GM21825 (cell line): ENCODE data around the gene SLC9C2.
A peak's percentile ranks its signal among the peaks of the same experiment; 100 is the strongest.
"Not testable (repeated sequence)": the region's sequence is repeated elsewhere in the genome, so short reads cannot be mapped to it uniquely, and the experiment has no call there.

Experiments
- ATAC-seq: cut with Tn5 transposase; IDR thresholded peaks from one replicate; pipeline ENCODE4 v1.9.1; 2021; ENCODE audit warnings: mild to moderate bottlenecking, moderate library complexity; ENCODE audit not compliant: unreplicated experiment

The SLC9C2 gene

DNA sequence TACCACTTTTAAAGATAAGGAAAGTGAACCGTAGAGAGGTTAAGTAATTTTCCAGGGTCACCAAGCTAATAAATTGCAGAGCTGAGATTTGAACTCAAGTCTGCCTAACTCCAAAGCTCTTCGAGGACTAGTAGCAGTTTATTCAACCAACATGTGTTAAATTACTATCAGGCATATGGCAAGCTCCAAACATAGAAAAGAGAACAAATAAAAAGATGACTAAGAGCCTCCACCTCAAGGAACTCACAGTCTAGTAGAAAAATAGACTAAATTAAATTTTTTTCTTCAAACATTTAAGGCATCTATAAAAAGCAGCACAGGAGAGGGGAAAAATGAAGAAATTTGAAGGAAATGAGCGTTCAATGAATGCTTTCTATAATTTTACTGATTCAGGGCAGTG, 22.2 kb downstream of the SLC9C2 start:
- ATAC-seq = no peak

DNA sequence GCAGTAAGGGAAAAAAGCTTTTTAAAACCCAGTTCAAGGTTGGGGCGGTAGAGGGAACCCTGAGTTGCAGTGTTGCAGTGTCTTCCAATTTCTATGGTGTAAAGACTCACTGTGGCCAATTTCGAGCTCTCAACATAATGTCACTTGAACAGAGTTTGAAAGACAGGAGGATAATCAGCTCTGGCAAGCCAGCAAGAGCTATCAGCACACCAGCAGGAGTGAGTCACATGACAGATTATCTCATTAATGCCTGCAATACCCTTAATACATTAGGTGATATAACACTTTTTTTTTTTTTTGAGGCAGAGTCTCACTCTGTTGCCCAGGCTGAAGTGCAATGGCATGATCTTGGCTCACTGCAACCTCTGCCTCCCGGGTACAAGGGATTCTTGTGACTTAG, 22.8 kb downstream of the SLC9C2 start:
- no peak for ATAC-seq

DNA sequence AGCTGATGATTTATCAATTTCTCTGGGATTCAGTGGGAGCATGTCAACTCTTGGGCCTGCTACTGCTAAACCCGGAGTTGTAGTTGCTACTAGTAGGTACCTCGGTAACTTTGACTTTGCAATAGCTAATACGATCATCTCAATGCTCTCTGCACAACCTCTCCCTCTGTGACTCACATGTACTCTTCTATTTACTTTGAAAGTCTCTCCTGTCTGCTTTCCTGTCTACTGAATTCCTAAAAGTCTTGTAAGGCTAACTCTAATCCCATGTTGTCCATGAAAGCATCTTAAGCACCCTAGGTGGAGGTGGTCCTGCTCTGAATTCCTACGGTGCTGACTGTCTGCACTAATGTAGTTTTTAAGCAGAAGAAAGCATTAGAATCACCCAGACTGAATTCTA, 29.3 kb downstream of the SLC9C2 start:
- no peak for ATAC-seq

DNA sequence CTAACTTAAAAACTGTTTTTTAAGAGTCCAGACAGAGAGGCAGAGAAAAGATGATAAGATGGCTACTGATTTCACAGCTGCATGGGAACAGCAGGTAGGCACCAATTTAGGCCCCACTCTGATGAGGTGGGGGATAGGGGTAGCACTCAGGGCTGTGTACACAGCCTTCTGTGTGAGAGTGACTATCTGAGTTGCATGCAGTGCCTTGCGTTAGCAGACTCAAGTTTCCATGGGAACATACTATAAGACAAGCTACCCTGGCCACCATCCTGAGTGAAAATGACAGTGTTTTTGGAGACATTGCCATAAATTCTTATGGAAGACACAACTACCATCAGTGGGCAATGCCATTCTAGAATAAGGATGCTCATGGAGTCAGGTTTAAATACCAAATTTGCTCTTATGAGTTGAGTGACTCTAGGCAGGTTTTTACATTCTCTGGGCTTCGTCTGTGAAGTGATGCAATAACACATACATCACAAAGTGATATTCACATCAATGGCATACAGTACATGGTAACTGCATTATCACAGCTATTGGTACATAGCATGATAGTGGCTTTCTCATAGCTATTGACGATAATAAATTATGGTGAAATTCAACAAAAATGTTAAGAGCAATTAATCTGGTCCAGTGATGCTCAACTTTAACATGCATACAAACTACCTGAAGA, 30.5 kb downstream of the SLC9C2 start:
- ATAC-seq = no peak

DNA sequence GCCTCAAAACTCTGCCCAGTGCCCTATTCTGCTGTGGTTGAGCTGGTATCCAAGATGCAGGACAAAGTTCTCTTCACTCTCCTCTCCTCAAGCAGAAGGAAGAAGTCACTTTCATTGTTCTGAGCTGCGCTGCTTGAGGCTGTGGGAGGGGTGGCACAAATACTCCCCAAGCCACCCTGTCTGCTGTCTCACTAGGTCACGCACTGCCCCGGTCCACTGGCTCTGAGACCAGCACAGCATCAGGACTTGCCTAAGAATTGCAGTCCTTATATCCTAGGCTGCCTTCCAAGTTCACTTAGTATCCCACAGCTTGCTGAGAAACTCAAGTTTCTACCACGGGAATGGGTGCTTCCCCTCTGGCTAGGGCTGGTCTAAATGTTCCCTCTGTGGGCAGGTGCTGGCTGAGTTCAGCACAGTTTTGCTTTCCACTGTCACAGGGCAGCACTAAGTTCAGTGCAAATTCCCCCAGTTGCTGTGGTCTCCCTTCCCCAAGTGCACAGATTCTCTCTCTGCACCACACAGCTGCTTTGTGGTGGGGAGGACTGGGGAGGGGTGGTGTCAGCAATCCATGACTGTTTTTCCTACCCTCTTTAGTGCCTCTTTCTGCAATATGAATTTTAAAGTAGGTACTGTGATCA, 32.4 kb downstream of the SLC9C2 start:
- peak; percentile 81 for ATAC-seq

DNA sequence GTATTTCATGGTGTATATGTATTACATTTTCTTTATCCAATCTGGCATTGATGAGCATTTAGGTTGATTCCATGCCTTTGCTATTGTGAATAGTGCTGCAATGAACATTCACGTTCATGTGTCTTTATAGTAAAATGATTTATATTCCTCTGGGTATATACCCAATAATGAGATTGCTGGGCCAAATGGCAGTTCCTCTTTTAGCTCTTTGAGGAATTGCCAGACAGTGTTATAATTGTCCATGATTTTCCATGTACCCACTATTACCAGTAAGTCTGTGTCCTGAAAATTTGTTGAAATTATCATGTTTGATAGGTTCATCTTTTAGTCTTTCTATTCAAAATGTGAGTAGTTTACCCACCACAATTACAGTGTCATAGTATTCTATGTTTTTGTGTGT, 34.4 kb downstream of the SLC9C2 start:
- ATAC-seq = no peak

DNA sequence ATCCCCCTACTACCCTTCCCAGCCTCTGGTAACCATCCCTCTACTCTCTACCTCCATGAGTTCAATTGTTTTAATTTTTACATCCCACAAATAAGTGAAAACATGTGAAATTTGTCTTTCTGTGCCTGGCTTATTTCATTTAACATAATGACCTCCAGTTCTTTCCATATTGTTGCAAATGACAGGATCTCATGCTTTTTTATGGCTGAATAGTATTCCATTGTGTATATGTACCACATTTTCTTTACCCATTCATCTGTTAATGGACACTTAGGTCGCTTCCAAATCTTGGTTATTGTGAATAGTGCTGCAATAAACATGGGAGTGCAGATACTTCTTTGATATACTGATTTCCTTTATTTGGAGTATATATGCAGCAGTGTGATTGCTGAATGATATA, 39.0 kb downstream of the SLC9C2 start:
- ATAC-seq = not testable (repeated sequence)

DNA sequence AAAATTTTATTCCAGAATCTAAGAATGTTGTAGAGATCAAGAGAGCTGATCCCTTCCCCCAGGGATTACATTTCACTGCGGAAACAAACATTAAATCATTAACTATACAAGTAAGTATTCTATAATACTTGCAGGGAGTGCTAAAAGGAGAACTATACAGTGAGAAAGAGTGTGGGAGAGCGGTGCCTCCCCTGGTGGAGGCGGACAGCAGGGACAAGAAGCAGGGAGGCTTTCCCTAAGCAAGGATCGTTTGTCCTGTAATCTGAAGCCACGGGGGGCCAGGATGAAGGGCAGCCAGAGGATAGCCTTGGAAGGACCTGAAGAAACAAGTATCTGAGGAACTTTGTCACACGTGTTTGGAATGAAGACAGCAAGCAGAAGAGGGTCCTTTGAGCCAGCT, 40.1 kb downstream of the SLC9C2 start:
- no peak for ATAC-seq

DNA sequence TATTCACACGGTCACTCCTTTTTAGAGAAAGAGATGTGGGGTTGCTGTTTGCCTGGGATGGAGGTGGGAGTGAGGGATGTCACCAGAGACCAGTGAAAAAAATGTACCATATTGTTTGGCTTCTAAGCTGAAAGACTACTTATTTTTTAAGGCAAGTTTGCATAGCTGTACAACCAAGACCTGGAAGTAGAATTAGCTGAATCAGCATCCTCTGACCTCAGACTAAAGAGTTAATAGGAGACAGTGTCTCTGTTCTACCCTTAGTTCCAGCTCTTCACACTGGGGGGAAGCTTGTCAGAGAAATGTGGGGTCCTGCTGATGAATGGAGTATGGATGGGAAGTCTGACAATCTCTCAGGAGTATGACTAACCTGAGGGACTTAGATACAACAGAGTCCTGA, 41.6 kb downstream of the SLC9C2 start:
- ATAC-seq = no peak

DNA sequence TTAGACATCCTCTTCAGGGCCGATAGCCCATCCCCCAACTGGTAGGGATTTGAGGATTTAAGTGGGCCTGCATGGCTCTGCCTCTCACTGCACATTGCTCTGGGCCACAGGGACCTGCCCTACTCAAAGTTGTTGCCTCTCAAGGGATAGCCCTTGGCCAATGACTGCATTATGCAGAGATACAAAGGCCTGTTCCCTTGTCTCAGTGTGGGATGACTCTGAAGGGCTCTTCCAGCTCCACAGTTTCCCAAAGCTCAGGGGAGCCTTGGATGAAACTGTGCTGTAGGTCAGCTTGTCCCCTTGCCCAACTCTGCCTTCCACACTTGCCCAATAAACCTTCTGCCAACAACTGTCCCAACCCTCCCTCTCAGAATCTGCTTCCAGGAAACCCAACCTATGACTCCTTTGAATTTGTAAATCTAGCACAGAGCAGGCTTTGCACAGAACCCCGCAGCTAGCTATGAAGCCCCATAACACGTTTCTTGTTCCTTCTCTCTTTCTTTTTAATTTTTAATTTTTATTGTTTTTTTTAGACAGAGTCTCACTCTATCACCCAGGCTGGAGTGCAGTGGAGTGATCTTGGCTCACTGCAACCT, 42.5 kb downstream of the SLC9C2 start:
- no peak for ATAC-seq

DNA sequence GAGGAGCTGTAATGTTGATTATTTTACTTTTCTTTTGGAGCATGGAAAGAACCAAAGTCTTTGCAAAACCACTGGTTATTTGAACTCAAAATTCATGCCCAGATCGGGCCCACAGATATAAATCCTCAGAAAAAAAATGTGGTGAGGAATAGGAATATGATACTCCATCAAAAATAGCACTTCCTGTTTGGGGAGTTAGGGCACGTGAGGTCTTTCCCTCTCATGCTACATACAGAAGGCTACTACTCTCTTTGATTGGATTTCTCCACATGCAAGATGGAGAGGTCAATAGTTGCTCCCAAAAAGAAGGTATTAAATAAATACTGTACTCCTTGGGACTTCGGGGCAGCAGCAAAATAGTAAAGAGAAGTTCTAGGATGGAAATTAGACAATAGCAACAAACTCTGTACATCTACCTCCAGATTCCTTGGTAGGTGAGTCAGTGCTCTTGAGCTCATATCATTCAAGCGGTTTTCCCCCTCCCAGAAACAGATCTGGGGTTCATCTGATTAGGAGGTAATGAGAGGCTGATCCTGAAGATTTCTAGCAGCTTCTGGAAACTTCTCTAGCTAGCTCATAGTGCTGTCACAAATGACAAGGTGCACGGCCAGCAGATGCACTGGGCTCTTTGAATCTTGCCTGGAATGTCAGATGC, 47.1 kb downstream of the SLC9C2 start:
- no peak for ATAC-seq

DNA sequence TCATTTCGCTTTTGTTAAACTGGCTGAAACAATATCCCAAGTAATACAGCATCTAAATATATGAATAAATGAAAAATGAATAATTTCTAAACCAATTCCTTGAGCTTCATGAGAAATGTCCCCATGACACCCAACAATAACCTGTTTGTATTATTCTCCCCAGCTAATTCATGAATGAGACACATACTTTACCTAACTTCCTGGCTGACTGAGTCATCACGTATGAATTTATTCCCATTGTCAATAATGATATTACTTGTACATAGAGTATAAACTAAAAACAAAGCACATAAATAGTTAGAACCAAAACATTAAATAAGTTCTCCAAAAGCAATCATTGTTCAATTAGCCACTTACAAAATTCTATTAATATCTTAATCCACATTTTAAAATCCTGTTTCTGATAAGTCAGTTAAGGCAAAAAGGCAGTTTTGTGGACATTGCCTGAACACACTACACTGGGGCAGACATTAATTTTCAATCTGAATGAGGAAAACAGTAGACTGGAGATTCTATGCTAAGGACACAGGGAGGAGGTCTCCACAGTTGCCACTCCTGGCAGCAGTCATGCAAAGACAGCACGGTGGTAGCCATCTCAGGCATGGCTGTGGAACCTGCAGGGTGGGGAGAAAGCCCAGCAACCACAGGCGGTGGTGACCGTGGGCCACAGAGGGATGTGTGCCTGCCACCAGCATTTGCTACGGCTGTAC, 48.2 kb downstream of the SLC9C2 start:
- no peak for ATAC-seq

DNA sequence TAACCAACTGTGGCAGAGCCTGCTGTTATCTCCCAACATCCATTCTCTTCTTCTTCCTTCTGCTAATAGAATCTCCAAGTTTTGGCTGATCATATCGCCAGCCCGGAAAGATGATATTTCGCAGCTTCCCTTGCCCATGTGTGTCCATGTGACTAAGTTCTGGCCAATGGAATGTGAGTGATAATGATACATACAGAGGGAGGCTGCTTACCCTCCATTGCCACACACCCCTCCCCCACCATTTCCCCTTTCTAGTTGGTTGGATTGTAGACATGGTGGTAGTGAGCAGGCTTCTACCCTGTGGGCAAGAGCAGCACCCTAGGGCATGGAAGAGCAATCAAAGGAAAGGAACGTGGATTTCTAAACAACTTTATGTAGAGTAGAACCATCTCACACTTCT, 48.8 kb downstream of the SLC9C2 start:
- no peak for ATAC-seq

DNA sequence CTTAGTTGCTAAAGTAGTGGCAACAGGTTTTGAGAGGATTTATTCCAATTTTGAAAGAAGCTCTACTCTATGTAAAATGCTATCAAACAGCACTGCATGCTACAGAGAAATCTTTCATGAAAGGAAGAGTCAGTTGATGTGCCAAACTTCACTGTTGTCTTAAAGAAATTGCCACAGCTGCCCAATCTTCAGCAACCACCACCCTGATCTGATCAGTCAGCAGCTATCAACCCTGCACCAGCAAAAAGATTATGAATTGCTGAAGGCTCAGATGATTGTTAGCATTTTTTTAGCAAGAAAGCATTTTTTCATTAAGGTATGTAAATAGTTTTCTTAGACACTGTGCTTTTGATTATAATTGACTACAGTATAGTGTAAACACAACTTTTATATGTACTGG, 49.6 kb downstream of the SLC9C2 start:
- no peak for ATAC-seq

DNA sequence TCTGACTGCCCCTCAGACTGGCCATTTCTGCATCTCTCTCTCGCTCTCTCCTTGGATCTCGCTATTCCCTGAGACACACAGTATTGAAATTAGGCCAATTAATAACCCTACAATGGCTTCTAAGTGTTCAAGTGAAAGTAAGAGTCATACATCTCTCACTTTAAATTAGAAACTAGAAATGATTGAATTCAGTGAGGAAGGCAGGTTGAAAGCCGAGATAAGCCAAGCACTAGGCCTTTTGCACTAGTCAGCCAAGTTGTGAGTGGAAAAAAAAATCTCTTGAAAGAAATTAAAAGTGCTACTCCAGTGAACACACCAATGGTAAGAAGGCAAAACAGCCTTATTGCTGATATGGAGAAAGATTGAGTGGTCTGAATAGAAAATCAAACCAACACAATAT, 51.2 kb downstream of the SLC9C2 start:
- no peak for ATAC-seq

DNA sequence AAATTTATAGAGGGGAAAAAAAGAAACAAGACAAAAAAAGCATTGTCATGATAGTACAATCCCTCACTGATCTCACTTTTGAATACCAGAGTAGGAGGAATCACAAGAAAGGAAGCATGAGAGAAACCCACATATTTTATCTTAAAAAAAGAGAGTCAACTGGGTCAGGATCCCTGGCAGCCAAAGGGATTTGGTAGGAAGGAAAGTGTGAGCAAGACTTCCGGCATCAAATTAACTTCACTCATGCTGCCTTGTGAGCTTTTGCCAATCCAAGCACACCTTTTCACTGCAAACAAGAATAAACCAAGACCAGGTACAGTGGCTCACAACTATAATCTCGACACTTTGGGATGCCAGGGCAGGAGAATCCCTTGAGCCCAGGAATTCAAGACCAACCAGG, 53.1 kb downstream of the SLC9C2 start:
- no peak for ATAC-seq

DNA sequence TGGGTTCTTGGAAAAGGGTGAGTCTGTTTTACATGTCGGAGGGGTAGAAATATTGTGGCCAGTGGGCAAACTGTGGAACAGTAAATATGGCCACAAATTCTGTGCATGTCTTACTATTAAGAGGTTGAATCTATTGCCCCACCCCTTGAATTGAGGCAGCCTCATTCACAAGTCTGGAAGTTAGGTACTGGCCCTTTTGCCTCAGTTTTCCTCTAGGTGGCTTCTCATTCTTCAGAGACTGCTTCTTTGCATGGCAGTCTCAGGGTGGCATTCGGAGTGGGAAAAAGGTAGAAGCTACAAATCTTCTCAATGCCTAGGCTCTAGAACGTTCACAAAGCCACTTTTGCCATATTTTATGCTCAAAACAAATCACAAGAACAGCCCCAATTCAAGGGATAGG, 57.2 kb downstream of the SLC9C2 start:
- no peak for ATAC-seq

DNA sequence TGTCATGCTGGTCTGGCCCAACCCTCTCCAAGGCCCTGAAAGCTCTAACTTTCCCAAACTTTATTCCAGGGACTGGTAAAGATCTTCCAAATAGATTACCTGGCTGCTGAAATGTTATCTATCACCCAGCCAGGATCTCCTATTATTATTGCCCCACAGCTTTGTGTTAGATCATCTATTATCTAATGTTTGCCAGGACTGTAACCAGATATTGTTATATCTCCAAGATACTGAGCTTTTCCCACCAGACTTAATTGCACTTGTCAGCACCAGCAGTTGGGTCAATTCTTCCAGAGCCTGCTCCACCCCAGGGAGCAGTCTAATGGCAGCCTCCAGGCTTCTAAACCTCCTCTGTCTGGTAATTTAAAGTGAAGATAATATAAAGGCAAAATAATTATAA, 66.6 kb downstream of the SLC9C2 start:
- ATAC-seq = no peak

DNA sequence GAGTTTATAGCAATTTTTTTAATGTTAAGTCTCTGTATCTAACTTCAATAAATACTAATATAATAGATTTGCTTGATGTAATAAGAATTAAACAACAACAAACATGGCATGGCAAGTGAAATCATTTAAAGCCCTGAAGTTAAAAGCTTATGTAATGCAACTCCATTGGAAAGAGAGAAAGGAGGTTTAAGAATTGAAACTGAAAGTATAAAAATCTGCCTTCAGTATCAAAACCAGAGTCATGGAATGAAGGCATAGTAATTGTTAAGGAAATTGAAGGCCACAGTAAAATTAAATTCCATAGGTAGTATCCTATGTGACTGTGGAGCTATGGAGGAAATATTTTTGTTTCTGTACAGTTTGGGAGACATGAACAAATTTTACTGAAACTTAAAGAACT, 70.6 kb downstream of the SLC9C2 start:
- no peak for ATAC-seq

DNA sequence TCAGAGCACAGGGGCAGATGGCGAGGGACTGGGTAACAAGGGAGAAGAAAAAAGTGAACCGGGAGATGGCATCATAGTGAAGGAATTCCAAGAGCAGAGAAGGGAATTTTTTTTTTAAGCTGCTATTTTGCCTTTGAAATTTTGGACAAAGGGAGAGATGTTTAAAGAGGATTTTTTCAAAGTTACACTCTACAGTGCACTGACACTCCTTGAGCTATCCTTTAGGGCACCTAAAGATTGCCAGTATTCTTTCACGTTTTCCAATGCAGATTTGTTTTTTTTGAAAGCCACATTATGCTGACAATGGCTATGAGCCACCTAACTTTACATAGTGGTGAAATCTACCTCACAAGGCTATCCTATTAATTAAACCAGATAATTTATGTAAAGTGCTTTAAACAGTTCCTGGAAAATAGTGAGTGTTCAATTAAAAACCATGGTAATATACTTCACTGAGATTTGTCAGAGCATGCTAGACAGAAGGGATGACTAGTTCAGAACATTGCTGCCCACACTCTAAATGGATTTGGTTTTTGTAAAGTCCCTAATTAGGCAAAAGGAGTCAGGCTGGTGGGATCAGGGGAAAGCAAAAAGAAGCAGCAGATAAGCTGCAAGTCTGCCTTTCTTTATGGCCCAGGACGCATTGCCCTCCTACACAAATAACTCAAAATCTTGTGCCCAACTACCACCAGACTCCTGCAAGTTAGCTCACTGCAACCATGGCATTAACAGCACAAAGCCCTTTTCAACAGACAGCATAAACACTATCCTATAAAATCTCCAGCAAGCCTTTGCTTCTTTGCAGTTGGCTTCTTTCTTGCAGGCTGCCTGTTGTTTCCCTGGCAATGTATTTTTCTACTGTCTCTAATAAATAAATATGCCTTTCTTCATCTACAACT, 71.8 kb downstream of the SLC9C2 start:
- ATAC-seq = no peak
